PC-3 (cell line): ENCODE data around the gene BIRC5. TPM values are rescaled to one million over a fixed set of nuclear protein-coding genes. Genes with fewer than 3 reads are reported as not detected.

Experiments used
- ATAC-seq: fragments of 200-7000 bp; cut with Tn5 transposase; 2 replicates; pipeline ENCODE4 v1.9.1; 2020; ENCODE audit warnings: mild to moderate bottlenecking, moderate library complexity
- BruUV-seq: library from RNA; stranded (reverse); fragments of 400-500 nt; replicated peaks from 2 replicates; lab custom pipeline; 2021; lab: Mats Ljungman, UMichigan
- CTCF ChIA-PET: fragments of 300-600 bp; sonication (Branson Sonifier 250); formaldehyde crosslinking; loops from one replicate; lab custom pipeline; 2022; ENCODE audit warnings: antibody characterized with exemption; lab: Charles Lee
- POLR2A ChIA-PET: fragments of 300-600 bp; sonication (Branson Sonifier 250); formaldehyde crosslinking; loops from one replicate; lab custom pipeline; 2022; ENCODE audit warnings: antibody characterized with exemption; ENCODE audit not compliant: unreplicated experiment; lab: Charles Lee
- DNase-seq: peaks from one replicate; pipeline ENCODE4 v3.0.0-alpha.2; 2015
- H2AFZ ChIP-seq: fragments of 300-600 bp; sonication (generic); 2 replicates; pipeline ENCODE4 v1.6.0; 2016; ENCODE audit warnings: antibody characterized with exemption, low read length
- H3F3A ChIP-seq: fragments of 300-600 bp; sonication (generic); one replicate; pipeline ENCODE4 v1.6.0; 2017; ENCODE audit warnings: antibody characterized with exemption, low read length, control low read depth, mild to moderate bottlenecking; ENCODE audit not compliant: unreplicated experiment
- H3K27ac ChIP-seq: fragments of 300-600 bp; sonication (generic); 2 replicates; pipeline ENCODE4 v1.5.1; 2016; ENCODE audit warnings: mild to moderate bottlenecking, low read length
- H3K27me3 ChIP-seq: fragments of 300-600 bp; sonication (generic); 2 replicates; pipeline ENCODE4 v1.6.1; 2016; ENCODE audit warnings: low read length, mixed read lengths
- H3K36me3 ChIP-seq: fragments of 300-600 bp; sonication (generic); 2 replicates; pipeline ENCODE4 v1.6.1; 2016; ENCODE audit warnings: low read depth, mixed run types, low read length, mixed read lengths
- H3K4me1 ChIP-seq: fragments of 300-600 bp; sonication (generic); 2 replicates; pipeline ENCODE4 v1.5.1; 2016; ENCODE audit warnings: low read length; ENCODE audit not compliant: insufficient read depth
- H3K4me2 ChIP-seq: fragments of 300-600 bp; sonication (generic); 2 replicates; pipeline ENCODE4 v1.6.0; 2016; ENCODE audit warnings: low read length
- H3K4me3 ChIP-seq: fragments of 300-600 bp; sonication (generic); 2 replicates; pipeline ENCODE4 v1.5.1; 2016; ENCODE audit warnings: mild to moderate bottlenecking, low read length, mixed read lengths
- H3K79me2 ChIP-seq: fragments of 300-600 bp; sonication (generic); 2 replicates; pipeline ENCODE4 v1.6.1; 2017; ENCODE audit warnings: low read length, mixed read lengths
- H3K9ac ChIP-seq: fragments of 300-600 bp; sonication (generic); 2 replicates; pipeline ENCODE4 v1.6.0; 2016; ENCODE audit warnings: mild to moderate bottlenecking, low read length
- H3K9me2 ChIP-seq: fragments of 300-600 bp; sonication (generic); replicated peaks from 2 replicates; pipeline ENCODE4 v1.6.1; 2016; ENCODE audit warnings: mixed run types, low read length, mixed read lengths
- H3K9me3 ChIP-seq: fragments of 300-600 bp; sonication (generic); 2 replicates; pipeline ENCODE4 v1.6.1; 2016; ENCODE audit warnings: low read length, mixed read lengths
- H4K20me1 ChIP-seq: fragments of 300-600 bp; sonication (generic); 2 replicates; pipeline ENCODE4 v1.6.1; 2016; ENCODE audit warnings: low read length, mixed read lengths
- EZH2 ChIP-seq: fragments of 300-600 bp; sonication (generic); IDR thresholded peaks from one replicate; pipeline ENCODE4 v1.6.1; 2017; ENCODE audit warnings: antibody characterized with exemption, mild to moderate bottlenecking, low read length; ENCODE audit not compliant: unreplicated experiment
- EZH2phosphoT487 ChIP-seq: fragments of 300-600 bp; sonication (generic); IDR thresholded peaks from 2 replicates; pipeline ENCODE4 v1.6.1; 2018; ENCODE audit warnings: mild to moderate bottlenecking, antibody characterized with exemption, low read length, borderline replicate concordance
- intact Hi-C: fragments of 100-400 bp; cut with micrococcal nuclease; formaldehyde crosslinking; loops from 2 replicates; pipeline ENCODE4 v1.9.0; 2023
- total RNA-seq: library from RNA; depleted of rRNA; stranded (reverse); fragments of >200 nt; gene quantifications from 2 replicates; pipeline ENCODE4 v1.2.3, GENCODE V29; 2014
- TF ChIP-seq, protein P1 (sequence below): fragments of 300-600 bp; sonication (generic); conservative IDR thresholded peaks from 2 replicates; pipeline ENCODE4 v1.5.1; 2017; ENCODE audit warnings: antibody characterized with exemption, low read depth, mild to moderate bottlenecking, low read length

BIRC5 gene
- total RNA-seq, 1 experiment from 2014 or later, result 304 TPM

DNA sequence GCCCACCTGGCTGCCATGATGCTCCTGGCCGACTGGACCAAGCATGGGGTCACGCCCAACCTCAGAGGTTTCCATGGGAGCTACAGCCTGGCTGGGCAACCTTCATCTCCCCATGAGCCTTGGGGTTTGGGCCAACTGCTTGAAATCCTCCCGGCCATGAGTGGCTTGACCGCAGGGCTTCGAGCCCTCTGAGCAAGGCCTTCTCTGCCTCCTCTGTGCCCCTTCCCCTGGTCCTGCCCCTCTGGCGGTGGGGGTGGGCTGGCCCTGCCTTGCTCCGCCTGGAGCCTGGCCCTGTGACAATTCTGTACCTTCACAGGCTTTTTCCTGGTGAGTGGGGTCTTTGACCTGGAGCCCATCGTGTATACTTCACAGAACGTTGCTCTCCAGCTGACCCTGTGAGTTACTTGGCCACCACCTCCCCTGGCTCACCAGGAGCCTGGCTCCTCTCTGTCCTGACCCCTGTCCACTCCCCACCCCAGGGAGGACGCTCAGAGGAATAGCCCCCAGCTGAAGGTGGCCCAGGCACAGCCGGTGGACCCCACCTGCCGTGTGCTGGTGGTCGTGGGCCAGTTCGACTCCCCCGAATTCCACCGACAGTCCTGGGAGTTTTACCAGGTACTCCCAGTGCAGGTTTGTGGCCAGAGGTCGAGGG, 8.8 kb upstream of the BIRC5 start:
- ChIA-PET CTCF (no interaction called here), POLR2A (no interaction called here)
- intact Hi-C loops, result no loop called here
- BruUV-seq, result no TSS peak
- no peaks in the 10 kb centered on the region for H4K20me1 ChIP-seq
- ATAC-seq, result no peak
- no peaks in the 10 kb centered on the region for H3K9me2 ChIP-seq
- H3K27me3 ChIP-seq, result no peaks in the 10 kb centered on the region
- no peak overlapping the region for H2AFZ ChIP-seq
- H3K27ac ChIP-seq, result no peak overlapping the region
- TF ChIP-seq, protein P1, sequence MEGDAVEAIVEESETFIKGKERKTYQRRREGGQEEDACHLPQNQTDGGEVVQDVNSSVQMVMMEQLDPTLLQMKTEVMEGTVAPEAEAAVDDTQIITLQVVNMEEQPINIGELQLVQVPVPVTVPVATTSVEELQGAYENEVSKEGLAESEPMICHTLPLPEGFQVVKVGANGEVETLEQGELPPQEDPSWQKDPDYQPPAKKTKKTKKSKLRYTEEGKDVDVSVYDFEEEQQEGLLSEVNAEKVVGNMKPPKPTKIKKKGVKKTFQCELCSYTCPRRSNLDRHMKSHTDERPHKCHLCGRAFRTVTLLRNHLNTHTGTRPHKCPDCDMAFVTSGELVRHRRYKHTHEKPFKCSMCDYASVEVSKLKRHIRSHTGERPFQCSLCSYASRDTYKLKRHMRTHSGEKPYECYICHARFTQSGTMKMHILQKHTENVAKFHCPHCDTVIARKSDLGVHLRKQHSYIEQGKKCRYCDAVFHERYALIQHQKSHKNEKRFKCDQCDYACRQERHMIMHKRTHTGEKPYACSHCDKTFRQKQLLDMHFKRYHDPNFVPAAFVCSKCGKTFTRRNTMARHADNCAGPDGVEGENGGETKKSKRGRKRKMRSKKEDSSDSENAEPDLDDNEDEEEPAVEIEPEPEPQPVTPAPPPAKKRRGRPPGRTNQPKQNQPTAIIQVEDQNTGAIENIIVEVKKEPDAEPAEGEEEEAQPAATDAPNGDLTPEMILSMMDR, result no peak
- TF ChIP-seq EZH2phosphoT487 (no peak), EZH2 (no peak)
- no peaks in the 10 kb centered on the region for H3F3A ChIP-seq
- no peak overlapping the region for H3K9ac ChIP-seq
- peaks cover 16% of the 10 kb centered on the region; the same call in 1 of the 2 replicates for H3K36me3 ChIP-seq
- H3K9me3 ChIP-seq, result no peaks in the 10 kb centered on the region
- H3K79me2 ChIP-seq, result peaks cover 7% of the 10 kb centered on the region; the same call in 1 of the 2 replicates
- DNase-seq, result no peak
- no peaks in the 10 kb centered on the region for H3K4me1 ChIP-seq
- H3K4me3 ChIP-seq, result no peak overlapping the region
- H3K4me2 ChIP-seq, result no peak overlapping the region

DNA sequence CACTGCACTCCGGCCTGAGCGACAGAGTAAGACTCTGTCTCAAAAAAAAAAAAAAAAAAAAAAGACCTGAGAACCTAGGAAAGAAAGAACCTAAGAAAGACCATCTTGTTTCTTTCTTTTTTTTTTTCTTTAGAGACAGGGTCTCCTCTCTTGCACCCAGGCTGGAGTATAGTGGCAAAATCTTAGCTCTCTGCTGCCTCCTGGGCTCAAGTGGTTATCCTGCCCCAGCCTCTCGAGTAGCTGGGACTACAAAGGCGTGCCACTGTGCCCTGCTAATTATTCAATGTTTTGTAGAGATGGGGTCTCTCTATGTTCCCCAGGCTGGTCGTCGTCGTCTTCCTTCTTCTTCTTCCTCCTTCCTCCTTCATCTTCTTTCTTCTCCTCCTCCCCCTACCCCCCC, 7.8 kb upstream of the BIRC5 start:
- Histone ChIP-seq H4K20me1 (no peaks in the 10 kb centered on the region), H3K27ac (no peak overlapping the region), H3K9ac (no peak overlapping the region), H3K9me3 (no peaks in the 10 kb centered on the region), H3K9me2 (no peaks in the 10 kb centered on the region), H3F3A (no peaks in the 10 kb centered on the region), H3K4me2 (no peak overlapping the region), H3K4me1 (no peaks in the 10 kb centered on the region), H3K4me3 (no peak overlapping the region), H3K79me2 (no peaks in the 10 kb centered on the region), H3K36me3 (peaks cover 16% of the 10 kb centered on the region; the same call in 1 of the 2 replicates), H2AFZ (no peak overlapping the region), H3K27me3 (no peaks in the 10 kb centered on the region)
- ChIA-PET POLR2A (interaction anchor here (0.6 kb wide), 1 partner anchor 22 kb away, joined by 5 read pairs; no protein-coding TSS in a partner anchor), CTCF (interaction anchor here (0.6 to 1.1 kb wide), 4 partner anchors 30 to 64 kb away, joined by 4 to 10 read pairs (median 5); no protein-coding TSS in a partner anchor)
- DNase-seq (no peak), ATAC-seq (no peak)
- TF ChIP-seq, protein P1, result no peak
- TF ChIP-seq EZH2phosphoT487, result no peak
- BruUV-seq, result no TSS peak
- intact Hi-C loops, result no loop called here

DNA sequence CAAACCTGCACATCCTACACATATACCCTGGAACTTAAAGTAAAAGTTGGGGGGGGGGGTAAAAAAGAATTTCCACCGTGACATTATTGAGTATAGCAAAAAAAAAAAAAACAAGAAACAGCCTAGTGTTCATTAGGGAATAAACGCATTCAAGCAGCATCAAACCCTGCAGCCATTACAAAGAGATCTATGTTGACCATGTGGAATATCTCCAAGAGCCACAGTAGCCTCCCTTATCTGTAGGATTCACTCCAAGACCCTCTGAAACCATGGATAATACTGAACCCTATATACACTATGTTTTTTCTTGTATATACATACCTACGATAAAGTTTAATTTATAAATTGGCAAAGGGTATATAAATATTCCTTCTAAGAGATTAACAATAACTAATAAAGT, 5.6 kb upstream of the BIRC5 start:
- Histone ChIP-seq H3K4me1 (no peaks in the 10 kb centered on the region), H3K4me2 (no peak overlapping the region), H3K9me3 (no peaks in the 10 kb centered on the region), H3F3A (no peaks in the 10 kb centered on the region), H3K9me2 (no peaks in the 10 kb centered on the region), H3K4me3 (no peak overlapping the region), H3K27me3 (no peaks in the 10 kb centered on the region), H2AFZ (no peak overlapping the region), H3K27ac (no peak overlapping the region), H3K36me3 (peaks cover 10% of the 10 kb centered on the region; the same call in 1 of the 2 replicates), H3K79me2 (no peaks in the 10 kb centered on the region), H4K20me1 (no peaks in the 10 kb centered on the region), H3K9ac (no peak overlapping the region)
- POLR2A ChIA-PET, result no interaction called here
- DNase-seq (no peak), ATAC-seq (no peak)
- intact Hi-C loops, result no loop called here
- TF ChIP-seq, protein P1, result no peak
- TF ChIP-seq EZH2phosphoT487, result no peak
- no peak for TF ChIP-seq EZH2
- no TSS peak for BruUV-seq
- CTCF ChIA-PET, result no interaction called here
